T-helper 1 cell treated with Interleukin-12 subunit alpha and Interleukin-12 subunit beta and Interleukin-4 antibody, amounts not matched to agents 30 μg/mL and 1 μg/mL, for 36 hours (primary cell): ENCODE measurements around the gene MAN2B2.
A peak's percentile ranks its signal among the peaks of the same experiment; 100 is the strongest.
"Not testable (repeated sequence)": the region's sequence is repeated elsewhere in the genome, so short reads cannot be mapped to it uniquely, and the experiment has no call there.

Source experiments
- H3K27ac Mint-ChIP-seq: one replicate; pipeline ENCODE4 v1.8.0; 2021; ENCODE audit warnings: mild to moderate bottlenecking, mixed read lengths
- H3K27me3 Mint-ChIP-seq: one replicate; pipeline ENCODE4 v1.8.0; 2021; ENCODE audit warnings: low read depth, mixed read lengths
- H3K36me3 Mint-ChIP-seq: one replicate; pipeline ENCODE4 v1.8.0; 2021; ENCODE audit warnings: low read depth, mixed read lengths
- H3K4me1 Mint-ChIP-seq: one replicate; pipeline ENCODE4 v1.8.0; 2021; ENCODE audit warnings: low read depth, mixed read lengths
- H3K4me3 Mint-ChIP-seq: one replicate; pipeline ENCODE4 v1.8.0; 2021; ENCODE audit warnings: mild to moderate bottlenecking, moderate library complexity, mixed read lengths
- H3K9me3 Mint-ChIP-seq: one replicate; pipeline ENCODE4 v1.8.0; 2021; ENCODE audit warnings: mixed read lengths

The MAN2B2 gene

DNA sequence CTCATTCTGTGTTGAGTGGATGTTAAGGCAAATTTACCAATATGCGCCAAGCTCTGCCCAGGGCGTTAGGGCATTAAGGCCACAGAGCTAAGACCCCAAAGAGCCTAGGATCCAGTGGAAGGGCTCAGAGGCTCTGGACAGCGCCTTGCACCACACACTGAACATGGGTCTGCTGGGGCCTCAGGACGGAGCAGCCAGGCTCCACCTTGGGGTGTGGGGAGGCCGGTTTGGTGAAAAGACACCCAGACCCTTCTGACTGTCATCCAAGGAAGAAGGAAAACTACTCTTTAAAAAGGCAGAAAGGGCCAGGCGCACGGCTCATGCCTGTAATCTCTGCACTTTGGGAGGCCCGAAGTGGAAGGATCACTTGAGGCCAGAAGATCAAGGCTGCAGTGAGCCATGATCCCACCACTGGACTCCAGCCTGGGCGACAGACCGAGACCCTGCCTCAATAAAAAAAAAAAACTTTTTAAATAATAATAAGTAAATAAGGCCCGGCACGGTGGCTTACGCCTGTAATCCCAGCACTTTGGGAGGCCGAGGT is 64.2 kb downstream of the MAN2B2 start:
- Mint-ChIP-seq H3K9me3 (peaks cover 6% of the 10 kb centered on the region), H3K27ac (peak overlapping the region; percentile 26), H3K36me3 (peaks cover 35% of the 10 kb centered on the region), H3K4me1 (peaks cover 26% of the 10 kb centered on the region), H3K4me3 (peak overlapping the region; percentile 7), H3K27me3 (no peaks in the 10 kb centered on the region)

DNA sequence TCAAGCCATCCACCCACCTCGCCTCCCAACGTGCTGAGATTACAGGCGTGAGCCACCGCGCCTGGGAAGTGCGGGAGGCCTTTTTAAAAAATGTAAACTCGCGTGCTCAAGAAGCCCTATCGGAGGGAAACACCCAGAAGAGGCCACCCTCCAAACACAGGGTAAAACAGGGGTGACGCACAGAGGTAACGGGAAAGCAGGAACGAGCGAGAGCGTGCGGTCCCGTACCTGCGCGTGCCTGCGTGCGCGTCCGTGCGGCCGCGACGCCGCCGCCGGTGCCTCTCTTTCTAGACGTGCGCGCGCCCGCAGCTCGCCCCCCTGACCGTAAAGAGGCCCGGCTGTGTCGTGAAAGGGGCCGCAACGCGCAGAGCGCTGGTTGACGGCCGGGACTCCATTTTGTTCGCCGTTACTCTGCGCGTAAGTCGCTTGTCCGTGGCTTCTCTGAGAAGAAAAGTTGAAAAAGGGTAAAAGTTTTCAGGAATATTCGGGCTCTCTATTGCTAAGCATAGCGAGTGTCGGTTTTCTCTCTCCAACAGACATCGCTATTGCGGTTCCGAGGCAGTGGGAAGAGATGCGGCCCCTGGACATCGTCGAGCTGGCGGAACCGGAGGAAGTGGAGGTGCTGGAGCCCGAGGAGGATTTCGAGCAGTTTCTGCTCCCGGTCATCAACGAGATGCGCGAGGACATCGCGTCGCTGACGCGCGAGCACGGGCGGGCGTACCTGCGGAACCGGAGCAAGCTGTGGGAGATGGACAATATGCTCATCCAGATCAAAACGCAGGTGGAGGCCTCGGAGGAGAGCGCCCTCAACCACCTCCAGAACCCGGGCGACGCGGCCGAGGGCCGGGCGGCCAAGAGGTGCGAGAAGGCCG is 65.5 kb downstream of the MAN2B2 start, which contains the start of gene MRFAP1:
Gene MRFAP1 (plus strand): TSS at position 394 of the 872 bp plus-strand sequence. CDS start 178 bp downstream, at position 572.
- Mint-ChIP-seq H3K27me3 (no peaks in the 10 kb centered on the region), H3K36me3 (peaks cover 35% of the 10 kb centered on the region), H3K27ac (peak within 1 kb of the TSS; percentile 100), H3K4me1 (peaks cover 26% of the 10 kb centered on the region), H3K9me3 (peaks cover 6% of the 10 kb centered on the region), H3K4me3 (peak within 1 kb of the TSS; percentile 100)

- peaks cover 26% of the 10 kb centered on the region for H3K4me1 Mint-ChIP-seq
- H3K9me3 Mint-ChIP-seq: peaks cover 6% of the 10 kb centered on the region
- H3K4me3 Mint-ChIP-seq: peak overlapping the region; percentile 100
- H3K27me3 Mint-ChIP-seq: no peaks in the 10 kb centered on the region
- H3K36me3 Mint-ChIP-seq: peaks cover 35% of the 10 kb centered on the region
- peak overlapping the region; percentile 100 for H3K27ac Mint-ChIP-seq
These were observed 66.4 kb downstream of the MAN2B2 start for GRCh38 chr4:6641164-6641970.

DNA sequence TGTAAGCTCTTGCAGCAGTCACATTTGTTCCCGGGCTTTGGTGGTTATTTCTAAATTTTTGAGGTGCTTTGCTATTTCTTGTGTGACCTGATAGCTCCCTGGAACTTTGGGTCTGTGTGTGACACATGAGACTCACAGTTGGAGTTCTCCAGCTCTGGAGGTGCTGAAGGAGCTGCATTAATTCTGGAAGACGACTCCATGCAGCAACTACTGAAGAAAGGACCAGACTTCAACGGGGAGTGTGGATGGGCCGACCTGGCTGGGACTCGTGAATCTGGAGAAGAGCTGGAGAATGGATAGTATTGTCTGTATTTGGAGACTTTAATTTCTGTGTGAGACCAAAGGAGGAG is 67.0 kb downstream of the MAN2B2 start:
- Mint-ChIP-seq H3K36me3 (peaks cover 35% of the 10 kb centered on the region), H3K9me3 (peaks cover 6% of the 10 kb centered on the region), H3K4me1 (peaks cover 26% of the 10 kb centered on the region), H3K27me3 (no peaks in the 10 kb centered on the region), H3K27ac (peak overlapping the region; percentile 100), H3K4me3 (peak overlapping the region; percentile 100)

DNA sequence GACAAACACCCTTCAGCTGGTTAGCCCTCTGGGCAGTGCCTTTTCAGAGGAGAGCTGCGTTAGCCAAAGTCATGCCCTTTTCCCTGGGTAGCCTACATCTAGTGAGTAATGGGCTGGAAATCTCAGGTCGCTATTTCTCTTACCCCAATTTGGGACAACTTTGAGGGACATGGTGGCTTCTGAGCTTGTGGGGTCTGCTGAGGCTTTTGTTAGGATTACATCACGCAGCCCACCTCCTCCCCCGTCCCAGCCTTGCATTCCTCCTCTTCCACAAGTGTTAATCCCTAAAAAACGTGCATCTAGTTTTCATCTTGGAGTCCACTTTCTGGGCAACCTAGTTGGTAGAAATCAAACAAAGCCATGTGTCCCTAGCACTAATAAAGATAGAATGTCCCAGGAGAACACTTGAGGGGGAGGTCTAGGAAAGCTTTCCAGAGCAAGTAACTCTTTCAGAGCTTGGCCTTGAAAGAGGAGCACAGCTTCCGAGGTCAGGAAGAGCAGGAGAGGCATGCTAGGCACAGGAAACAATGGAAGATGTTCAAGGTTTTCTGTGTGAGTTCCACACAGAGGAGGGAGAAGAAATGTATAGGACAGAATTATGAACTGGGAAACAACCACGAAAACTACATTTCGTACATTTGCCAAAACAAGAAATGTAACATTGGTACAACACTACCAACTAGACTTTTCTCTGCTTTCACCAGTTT is 68.3 kb downstream of the MAN2B2 start:
- H3K9me3 Mint-ChIP-seq: peaks cover 2% of the 10 kb centered on the region
- no peak overlapping the region for H3K4me3 Mint-ChIP-seq

GRCh38 chr4:6644792-6645530 is 70.0 kb downstream of the MAN2B2 start:
- Mint-ChIP-seq H3K4me3 (no peak overlapping the region), H3K9me3 (no peaks in the 10 kb centered on the region), H3K36me3 (peaks cover 35% of the 10 kb centered on the region), H3K4me1 (peaks cover 23% of the 10 kb centered on the region), H3K27ac (no peak overlapping the region), H3K27me3 (no peaks in the 10 kb centered on the region)

More for the DNA sequence above, 68.3 kb downstream of the MAN2B2 start:
- Mint-ChIP-seq H3K4me1 (peaks cover 26% of the 10 kb centered on the region), H3K27ac (peak overlapping the region; percentile 0), H3K27me3 (no peaks in the 10 kb centered on the region), H3K36me3 (peaks cover 35% of the 10 kb centered on the region)

- Mint-ChIP-seq H3K4me1 (peaks cover 12% of the 10 kb centered on the region), H3K27ac (no peak overlapping the region), H3K27me3 (no peaks in the 10 kb centered on the region), H3K9me3 (no peaks in the 10 kb centered on the region), H3K36me3 (peaks cover 16% of the 10 kb centered on the region), H3K4me3 (no peak overlapping the region)
These were observed 72.2 kb downstream of the MAN2B2 start for GRCh38 chr4:6647169-6647568.

- no peak overlapping the region for H3K4me3 Mint-ChIP-seq
- H3K36me3 Mint-ChIP-seq: peaks cover 11% of the 10 kb centered on the region
- H3K9me3 Mint-ChIP-seq: no peaks in the 10 kb centered on the region
- no peaks in the 10 kb centered on the region for H3K27me3 Mint-ChIP-seq
- peaks cover 9% of the 10 kb centered on the region for H3K4me1 Mint-ChIP-seq
- H3K27ac Mint-ChIP-seq: no peak overlapping the region
These were observed 72.7 kb downstream of the MAN2B2 start for GRCh38 chr4:6647582-6648230.

GRCh38 chr4:6649216-6649615 is 74.2 kb downstream of the MAN2B2 start:
- Mint-ChIP-seq H3K4me3 (no peak overlapping the region), H3K4me1 (no peaks in the 10 kb centered on the region), H3K36me3 (no peaks in the 10 kb centered on the region), H3K27ac (no peak overlapping the region), H3K9me3 (no peaks in the 10 kb centered on the region), H3K27me3 (no peaks in the 10 kb centered on the region)

GRCh38 chr4:6654211-6654610 is 79.2 kb downstream of the MAN2B2 start:
- not testable (repeated sequence) for H3K36me3 Mint-ChIP-seq, H3K27me3 Mint-ChIP-seq, H3K27ac Mint-ChIP-seq, H3K9me3 Mint-ChIP-seq, H3K4me1 Mint-ChIP-seq, H3K4me3 Mint-ChIP-seq

DNA sequence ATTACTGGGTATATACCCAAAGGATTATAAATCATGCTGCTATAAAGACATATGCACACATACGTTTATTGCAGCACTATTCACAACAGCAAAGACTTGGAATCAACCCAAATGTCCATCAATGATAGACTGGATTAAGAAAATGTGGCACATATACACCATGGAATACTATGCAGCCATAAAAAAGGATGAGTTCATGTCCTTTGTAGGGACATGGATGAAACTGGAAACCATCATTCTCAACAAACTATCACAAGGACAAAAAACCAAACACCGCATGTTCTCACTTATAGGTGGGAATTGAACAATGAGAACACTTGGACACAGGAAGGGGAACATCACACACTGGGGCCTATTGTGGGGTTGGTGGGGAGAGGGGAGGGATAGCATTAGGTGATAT is 80.3 kb downstream of the MAN2B2 start:
- not testable (repeated sequence) for H3K36me3 Mint-ChIP-seq, H3K9me3 Mint-ChIP-seq, H3K4me3 Mint-ChIP-seq, H3K27ac Mint-ChIP-seq, H3K4me1 Mint-ChIP-seq
- peaks cover 12% of the 10 kb centered on the region for H3K27me3 Mint-ChIP-seq

- Mint-ChIP-seq H3K4me1 (peaks cover 6% of the 10 kb centered on the region), H3K9me3 (peaks cover 4% of the 10 kb centered on the region), H3K36me3 (no peaks in the 10 kb centered on the region), H3K4me3 (no peak overlapping the region), H3K27ac (no peak overlapping the region), H3K27me3 (peaks cover 17% of the 10 kb centered on the region)
These were observed 80.9 kb downstream of the MAN2B2 start for GRCh38 chr4:6655924-6656323.
